NK-92 (cell line): ENCODE measurements around the gene PMPCA.

Experiments
- DNase-seq: peaks from one replicate; lab custom pipeline; 2025; ENCODE audit not compliant: unreplicated experiment; lab: John Stamatoyannopoulos, UW

Gene PMPCA

GRCh38 chr9:136433043-136433715, 22.7 kb downstream of the PMPCA start:
- DNase-seq = no peak

DNA sequence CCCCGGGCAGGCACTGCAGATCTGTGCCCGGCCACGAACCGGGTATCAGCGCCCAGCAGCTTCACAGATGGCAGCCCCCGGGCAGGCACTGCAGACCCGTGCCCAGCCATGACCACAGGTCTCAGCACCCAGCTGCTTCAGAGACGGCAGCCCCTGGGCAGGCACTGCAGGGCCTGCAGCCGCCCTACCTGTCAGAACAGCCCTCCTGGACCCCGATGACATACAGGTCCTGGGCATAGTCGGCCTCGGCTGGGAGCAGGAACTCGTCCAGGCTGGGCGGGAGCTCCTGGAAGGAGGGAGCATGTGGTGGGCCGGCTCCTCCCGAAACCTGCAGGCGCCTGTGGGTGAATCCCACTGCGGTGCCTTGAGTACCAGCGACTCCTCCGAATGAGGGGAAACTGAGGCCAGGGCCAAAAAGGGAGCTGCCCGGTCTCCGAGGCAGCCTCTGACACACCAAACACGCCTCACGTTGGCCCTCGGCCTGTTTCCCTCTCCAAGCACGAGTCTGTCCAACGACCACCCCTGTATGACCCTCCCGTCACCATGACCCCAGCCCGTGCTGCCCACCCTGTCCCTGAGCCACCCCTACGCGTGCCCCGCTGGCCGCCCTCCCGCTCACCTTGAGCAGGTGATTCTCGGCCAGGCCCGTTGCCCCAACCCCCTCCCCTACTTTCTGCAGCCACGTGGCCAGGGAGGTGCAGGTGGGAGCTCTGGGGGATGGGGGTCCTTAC, 23.6 kb downstream of the PMPCA start:
- no peak for DNase-seq

DNA sequence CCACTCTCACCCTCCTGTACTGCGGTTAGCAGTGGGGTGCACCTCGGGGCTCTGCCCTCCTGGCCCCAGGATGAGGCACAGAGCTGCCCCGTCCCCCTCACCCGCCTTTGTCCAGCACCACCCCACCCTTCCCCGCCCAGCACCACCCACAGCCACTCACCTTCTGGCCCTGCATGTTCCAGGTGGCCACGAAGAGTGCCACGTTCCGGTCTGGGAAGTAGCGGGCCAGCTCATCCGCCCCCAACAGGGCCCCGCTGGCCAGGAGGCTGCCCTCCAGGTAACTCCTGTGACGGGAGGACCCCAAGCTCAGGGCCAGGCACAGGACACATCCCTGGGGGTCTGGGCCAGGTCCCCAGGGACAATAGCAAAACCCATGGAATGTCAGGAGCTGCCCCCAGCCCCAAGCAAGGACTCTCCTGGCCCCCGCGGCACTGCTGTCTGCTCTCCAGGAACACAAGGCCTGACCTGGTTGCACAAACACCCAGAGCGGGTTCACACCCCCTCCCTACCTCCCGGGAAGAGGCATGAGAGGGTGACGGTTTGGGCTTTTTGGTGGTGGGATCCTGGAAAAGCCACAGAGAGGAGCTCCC, 24.2 kb downstream of the PMPCA start:
- DNase-seq = no peak

DNA sequence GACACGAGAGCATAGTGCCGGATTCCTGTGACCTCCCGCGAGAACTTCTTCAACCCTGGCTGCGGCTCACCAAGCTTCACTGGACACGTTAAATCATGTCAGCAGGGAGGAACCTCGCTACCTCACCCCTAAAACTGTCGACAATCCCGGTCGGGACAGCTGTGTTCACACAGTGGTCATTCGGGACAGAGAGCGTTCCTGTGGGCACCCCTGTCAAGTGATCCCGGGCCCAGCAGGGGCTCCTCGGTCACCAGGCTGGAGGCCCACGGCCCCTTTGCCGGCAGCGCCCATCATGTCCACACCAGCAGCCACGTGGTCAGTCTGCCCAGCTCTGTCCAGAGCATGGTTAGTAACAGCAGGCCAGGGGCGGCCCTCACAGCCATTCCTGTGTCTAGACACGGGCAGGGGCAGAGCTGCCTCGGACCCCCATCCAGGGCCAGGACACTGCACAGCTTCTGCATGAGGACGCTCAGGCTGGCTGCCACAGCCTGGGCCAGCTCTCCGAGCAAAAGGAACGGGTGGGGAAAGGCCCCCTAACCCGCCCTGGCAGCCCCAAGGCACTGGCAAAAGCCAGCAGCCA, 25.7 kb downstream of the PMPCA start:
- no peak for DNase-seq

GRCh38 chr9:136437430-136437829, 27.0 kb downstream of the PMPCA start:
- no peak for DNase-seq

- DNase-seq = no peak
These were observed 27.5 kb downstream of the PMPCA start for GRCh38 chr9:136437839-136438547.

DNA sequence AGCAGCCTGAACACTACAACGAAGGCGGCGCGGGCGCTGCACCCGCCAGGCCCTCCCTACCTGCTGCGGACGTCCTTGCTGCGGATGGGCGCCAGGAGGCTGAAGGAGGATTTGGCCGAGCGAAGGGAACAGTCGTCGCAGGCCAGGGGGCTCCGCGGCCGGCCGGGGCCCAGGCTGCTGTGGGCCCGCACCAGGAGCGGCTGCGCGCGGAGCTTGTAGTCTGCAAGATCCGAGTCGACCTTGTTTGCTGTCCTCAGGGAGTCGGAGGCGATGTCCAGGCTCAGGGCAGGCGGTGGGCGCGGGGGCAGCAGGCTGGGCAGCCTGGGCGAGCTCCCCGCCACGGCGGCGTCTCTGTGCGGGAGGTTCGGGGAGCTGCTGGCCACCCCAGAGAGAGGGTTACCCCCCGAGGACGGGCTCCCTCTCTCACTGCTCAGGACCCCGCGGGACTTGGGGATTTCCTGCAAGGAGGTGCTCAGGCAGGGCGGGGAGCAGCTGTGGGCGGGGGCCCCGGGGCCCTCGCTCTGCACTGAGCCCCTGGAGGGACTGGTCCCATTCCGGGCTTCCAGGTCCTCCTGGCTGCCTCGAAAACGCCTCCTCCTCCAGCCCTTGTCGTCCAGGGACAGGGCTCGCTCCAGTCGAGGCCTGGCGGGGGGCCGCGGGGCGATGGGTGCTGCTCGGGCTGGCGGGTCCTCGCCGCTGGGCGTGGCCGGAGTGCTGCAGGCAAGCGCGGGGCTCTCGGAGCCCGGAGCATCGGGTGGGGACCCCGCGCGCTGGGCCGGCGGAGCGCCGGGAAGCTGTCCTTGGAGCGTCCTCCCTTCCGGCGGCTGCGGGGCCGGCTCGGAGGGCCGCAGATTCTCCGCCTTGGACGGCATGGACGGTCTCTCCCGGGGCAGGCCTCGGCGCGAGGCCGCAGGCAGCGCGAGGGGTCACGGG, 28.4 kb downstream of the PMPCA start:
- no peak for DNase-seq

- no peak for DNase-seq
These were observed 29.3 kb downstream of the PMPCA start, which contains the start of gene INPP5E for GRCh38 chr9:136439481-136440408. INPP5E (minus strand) TSS chr9:136439845; CDS start chr9:136439419, 426 bp downstream.

GRCh38 chr9:136441191-136441680, 30.8 kb downstream of the PMPCA start:
- no peak for DNase-seq

DNA sequence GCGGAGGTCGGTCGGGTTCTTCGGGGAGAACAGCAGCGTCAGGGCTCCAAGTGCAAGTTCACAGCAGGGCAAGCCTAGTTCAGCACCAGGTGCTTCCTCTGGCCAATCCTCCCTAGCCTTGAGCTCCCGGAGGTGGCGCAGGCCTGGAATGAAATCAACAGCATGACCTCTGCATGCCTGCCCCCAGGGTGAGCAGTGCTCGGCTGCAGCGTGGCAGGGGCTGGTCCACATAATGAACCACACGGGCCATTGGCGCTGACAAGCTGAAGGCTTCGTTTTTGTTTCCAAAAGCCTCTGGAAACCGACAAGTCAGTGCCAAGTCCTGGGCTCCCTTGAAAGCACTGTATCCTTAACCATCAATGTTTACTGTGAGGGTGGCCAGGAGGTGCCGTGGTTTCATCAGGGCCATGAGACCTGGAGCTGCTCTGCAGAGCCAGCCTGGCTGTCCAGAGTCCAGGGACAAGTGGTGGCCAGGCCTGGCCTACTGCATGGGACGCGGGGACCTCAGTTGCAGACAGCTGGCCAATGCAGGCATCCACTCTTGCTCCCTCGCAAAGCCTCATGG, 31.3 kb downstream of the PMPCA start:
- no peak for DNase-seq

DNA sequence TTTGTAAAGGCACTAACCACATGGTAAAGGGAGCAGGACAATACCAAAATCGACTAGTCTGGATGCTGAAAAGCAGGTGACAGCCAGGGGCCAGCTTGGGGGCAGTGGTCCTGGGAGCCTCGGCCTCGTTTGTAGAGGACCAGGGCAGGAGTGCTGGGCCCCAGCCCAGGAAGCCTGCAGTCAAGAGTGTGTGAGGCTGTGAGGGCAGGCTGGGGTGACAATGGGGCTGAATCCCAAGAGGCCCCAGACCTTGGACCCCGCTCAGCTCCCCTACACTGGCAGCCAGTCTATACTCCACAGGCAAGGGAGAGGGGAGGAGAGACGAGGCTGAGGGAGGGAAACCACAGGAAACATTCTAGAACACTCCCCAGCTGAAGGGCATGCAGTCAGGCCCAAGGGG, 31.8 kb downstream of the PMPCA start:
- no peak for DNase-seq

GRCh38 chr9:136443087-136443486, 32.6 kb downstream of the PMPCA start:
- DNase-seq = no peak

DNA sequence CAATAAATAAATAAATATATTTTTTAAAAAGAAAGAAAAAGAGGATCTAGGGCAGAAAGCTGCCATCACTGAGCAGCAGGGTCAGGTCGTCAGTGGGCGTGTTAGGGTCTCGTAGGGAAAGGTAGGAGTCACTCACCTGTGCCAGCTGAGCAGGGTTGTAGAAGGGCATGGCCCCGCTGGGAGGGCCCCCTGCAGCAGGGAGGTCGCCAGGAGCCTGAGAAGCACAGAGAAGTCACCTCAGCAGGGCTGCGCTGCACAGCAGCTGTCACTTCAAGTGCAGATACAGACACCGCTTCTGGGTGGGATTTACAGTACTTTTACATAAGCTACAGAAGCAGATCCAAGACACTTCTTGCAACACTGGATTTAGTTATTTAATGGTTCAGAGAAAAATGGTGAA, 33.2 kb downstream of the PMPCA start:
- no peak for DNase-seq

DNA sequence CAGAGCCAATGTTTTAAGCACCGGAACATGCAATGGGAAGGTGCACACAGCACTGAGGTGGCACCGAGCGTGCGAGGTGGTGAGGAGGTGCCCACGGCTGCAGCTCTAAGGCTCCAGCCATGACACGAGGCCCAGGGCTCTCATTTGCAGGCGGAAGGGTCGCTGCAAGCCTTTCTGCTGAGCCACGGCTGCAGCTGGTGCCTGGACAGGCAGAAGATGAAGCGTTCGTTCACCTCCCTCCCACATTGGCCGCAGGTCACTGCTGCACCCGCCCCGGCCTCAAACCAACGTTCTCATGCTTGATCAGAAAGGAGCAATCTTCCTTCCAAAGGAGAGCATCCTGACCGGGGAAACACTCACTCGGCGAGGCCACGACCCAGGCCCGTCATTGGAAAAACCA, 33.6 kb downstream of the PMPCA start:
- no peak for DNase-seq

- no peak for DNase-seq
These were observed 35.3 kb downstream of the PMPCA start for GRCh38 chr9:136445799-136446198.

- DNase-seq = no peak
These were observed 36.8 kb downstream of the PMPCA start for GRCh38 chr9:136447173-136447778.

GRCh38 chr9:136448655-136449054, 38.2 kb downstream of the PMPCA start:
- no peak for DNase-seq

GRCh38 chr9:136451221-136451877, 40.9 kb downstream of the PMPCA start:
- DNase-seq = no peak
